GM10248 (cell line): ENCODE measurements around the gene PLVAP.

Experiments
- CTCF ChIA-PET: fragments of 300-600 bp; sonication (Branson Sonifier 250); formaldehyde crosslinking; extraction: SDS; loops from one replicate; lab custom pipeline; 2021; ENCODE audit warnings: antibody characterized with exemption; lab: Yijun Ruan, JAX
- POLR2A ChIA-PET: fragments of 350-650 bp; sonication (Branson Sonifier 250); formaldehyde crosslinking; extraction: SDS; loops from one replicate; lab custom pipeline; 2020; ENCODE audit warnings: antibody characterized with exemption; lab: Yijun Ruan, JAX
- DNase-seq: peaks from one replicate; pipeline ENCODE4 v3.0.0; 2012; ENCODE audit errors: extremely low spot score
- TF ChIP-seq, protein P1 (sequence below): IDR thresholded peaks from 2 replicates; pipeline ENCODE4 v1.5.1; 2012; ENCODE audit warnings: mild to moderate bottlenecking, low read depth; ENCODE audit errors: extremely low read depth, missing control alignments, control extremely low read depth

Gene PLVAP

DNA sequence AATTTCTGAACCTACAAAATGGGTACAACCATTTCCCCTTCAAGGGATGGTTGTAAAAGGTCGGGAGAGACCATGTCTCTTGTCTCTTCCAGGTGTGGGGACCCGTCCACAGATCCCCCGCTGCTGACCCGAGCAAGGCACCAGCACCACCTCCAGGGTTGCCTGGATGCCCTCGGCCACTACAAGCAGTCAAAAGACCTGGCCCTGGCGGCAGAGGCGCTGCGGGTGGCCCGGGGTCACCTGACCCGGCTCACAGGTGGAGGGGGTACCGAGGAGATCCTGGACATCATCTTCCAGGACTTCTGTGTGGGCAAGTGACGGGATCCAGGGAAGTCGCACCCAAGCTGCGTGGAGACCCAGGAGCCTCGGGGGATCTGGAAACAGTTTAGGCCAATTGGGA lies 35.8 kb downstream of the PLVAP start:
- POLR2A ChIA-PET: no interaction called here
- TF ChIP-seq, protein P1, sequence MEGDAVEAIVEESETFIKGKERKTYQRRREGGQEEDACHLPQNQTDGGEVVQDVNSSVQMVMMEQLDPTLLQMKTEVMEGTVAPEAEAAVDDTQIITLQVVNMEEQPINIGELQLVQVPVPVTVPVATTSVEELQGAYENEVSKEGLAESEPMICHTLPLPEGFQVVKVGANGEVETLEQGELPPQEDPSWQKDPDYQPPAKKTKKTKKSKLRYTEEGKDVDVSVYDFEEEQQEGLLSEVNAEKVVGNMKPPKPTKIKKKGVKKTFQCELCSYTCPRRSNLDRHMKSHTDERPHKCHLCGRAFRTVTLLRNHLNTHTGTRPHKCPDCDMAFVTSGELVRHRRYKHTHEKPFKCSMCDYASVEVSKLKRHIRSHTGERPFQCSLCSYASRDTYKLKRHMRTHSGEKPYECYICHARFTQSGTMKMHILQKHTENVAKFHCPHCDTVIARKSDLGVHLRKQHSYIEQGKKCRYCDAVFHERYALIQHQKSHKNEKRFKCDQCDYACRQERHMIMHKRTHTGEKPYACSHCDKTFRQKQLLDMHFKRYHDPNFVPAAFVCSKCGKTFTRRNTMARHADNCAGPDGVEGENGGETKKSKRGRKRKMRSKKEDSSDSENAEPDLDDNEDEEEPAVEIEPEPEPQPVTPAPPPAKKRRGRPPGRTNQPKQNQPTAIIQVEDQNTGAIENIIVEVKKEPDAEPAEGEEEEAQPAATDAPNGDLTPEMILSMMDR: no peak
- DNase-seq: no peak
- CTCF ChIA-PET: interaction anchor here (9.8 kb wide), 1 partner anchor 47 kb away, joined by 192 read pairs; no protein-coding TSS in a partner anchor

DNA sequence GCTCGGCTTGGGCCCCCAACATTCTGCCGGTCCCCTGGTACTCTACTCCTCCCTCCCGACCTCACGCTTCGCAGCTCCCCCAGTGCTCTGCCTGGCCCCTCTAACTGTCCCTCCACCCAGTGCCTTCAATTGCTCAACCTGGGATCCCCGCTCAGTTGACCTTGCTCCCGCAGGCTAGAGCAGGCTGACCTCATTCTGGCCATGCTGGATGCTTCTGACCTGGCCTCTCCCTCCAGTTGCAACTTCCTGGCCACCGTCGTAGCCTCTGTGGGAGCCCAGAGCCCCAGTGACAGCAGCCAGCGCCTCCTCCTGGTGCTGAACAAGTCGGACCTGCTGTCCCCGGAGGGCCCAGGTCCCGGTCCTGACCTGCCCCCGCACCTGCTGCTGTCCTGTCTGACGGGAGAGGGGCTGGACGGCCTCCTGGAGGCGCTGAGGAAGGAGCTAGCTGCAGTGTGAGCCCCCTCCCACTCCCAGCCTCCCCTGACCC lies 36.2 kb downstream of the PLVAP start:
- ChIA-PET CTCF (interaction anchor here (9.8 kb wide), 1 partner anchor 47 kb away, joined by 192 read pairs; no protein-coding TSS in a partner anchor), POLR2A (no interaction called here)
- no peak for DNase-seq
- TF ChIP-seq, protein P1: no peak

DNA sequence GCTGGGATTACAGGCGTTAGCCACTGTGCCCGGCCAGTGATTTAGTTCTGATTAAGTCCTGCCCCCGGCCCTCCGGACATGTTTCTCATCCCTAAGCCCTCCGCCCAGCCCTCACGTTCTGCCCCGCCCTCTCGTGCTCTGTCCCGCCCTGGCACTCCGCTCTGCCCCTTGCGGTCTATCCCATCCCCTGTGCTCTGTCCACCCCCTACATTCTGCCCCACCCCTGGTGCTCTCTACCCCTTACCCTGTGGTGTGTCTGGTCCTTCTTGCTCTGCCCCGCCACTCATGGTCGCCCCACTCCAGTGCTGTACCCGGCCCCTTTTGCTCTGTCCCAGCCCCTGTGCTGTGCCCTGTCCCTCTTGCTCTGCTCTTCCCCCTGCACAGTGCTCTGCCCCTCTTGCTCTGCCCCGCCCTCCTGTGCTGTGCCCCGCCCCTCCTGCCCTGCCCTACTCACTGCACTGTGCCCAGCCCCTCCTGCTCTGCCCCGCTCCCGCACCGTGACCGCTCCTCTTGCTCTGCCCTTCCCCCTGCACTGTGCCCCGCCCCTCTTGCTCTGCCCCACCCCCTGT lies 36.8 kb downstream of the PLVAP start:
- ChIA-PET POLR2A (no interaction called here), CTCF (interaction anchor here (9.8 kb wide), 1 partner anchor 48 kb away, joined by 192 read pairs; no protein-coding TSS in a partner anchor)
- TF ChIP-seq, protein P1: no peak
- no peak for DNase-seq

DNA sequence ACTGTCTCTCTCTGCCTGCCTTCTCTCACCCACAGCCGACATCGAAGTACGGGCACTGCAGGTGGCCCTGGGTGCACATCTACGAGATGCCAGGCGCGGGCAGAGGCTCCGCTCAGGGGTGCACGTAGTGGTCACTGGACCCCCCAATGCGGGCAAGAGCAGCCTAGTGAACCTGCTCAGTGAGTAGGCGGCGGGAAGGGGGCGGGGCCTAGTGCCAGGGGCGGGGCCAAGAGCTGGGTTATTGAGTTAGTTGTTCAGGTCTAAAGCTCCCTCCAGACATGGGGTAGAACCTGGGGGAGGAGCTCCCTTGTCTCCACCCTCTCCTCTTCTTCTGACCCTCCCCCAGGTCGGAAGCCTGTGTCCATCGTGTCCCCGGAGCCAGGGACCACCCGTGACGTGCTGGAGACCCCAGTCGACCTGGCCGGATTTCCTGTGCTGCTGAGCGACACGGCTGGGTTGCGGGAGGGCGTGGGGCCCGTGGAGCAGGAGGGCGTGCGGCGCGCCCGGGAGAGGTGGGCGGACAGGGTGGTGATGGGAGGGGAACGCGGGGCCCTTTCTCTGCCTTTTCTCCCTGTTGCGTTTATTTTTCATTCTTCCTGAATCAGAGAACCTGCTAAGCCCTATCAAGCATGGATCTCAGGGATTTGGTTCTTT lies 37.9 kb downstream of the PLVAP start:
- TF ChIP-seq, protein P1: no peak
- DNase-seq: no peak
- CTCF ChIA-PET: interaction anchor here (1.2 to 1.3 kb wide), 2 partner anchors 46 to 130 kb away, joined by 3 read pairs; no protein-coding TSS in a partner anchor
- POLR2A ChIA-PET: no interaction called here

DNA sequence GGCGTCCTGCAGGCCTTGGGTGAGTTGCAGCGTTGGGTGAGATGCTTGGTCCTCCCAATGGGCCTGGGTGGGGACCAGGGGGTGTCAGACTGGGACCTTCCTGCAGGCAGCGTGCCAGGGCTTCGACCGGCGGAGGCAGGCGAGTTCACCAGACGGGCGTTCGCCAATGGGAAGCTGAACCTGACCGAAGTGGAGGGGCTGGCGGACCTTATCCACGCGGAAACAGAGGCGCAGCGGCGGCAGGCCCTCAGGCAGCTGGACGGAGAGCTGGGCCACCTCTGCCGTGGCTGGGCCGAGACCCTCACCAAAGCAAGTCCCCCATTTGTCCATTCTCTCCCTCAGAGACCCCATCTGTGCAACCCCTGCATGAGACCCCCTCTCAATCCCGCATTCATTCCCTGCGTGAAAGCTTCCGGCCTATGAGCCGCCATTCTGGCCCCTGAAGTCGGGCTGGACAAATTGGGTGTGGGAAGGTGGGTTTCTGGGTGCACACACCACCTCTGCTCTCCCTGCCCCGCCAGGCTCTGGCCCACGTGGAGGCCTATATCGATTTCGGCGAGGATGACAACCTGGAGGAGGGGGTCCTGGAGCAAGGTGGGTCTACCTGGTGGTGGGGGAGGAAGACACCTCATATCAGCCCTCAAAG lies 38.6 kb downstream of the PLVAP start:
- DNase-seq: no peak
- ChIA-PET CTCF (interaction anchor here (1.2 to 1.3 kb wide), 2 partner anchors 47 to 130 kb away, joined by 3 read pairs; no protein-coding TSS in a partner anchor), POLR2A (no interaction called here)
- TF ChIP-seq, protein P1: no peak

DNA sequence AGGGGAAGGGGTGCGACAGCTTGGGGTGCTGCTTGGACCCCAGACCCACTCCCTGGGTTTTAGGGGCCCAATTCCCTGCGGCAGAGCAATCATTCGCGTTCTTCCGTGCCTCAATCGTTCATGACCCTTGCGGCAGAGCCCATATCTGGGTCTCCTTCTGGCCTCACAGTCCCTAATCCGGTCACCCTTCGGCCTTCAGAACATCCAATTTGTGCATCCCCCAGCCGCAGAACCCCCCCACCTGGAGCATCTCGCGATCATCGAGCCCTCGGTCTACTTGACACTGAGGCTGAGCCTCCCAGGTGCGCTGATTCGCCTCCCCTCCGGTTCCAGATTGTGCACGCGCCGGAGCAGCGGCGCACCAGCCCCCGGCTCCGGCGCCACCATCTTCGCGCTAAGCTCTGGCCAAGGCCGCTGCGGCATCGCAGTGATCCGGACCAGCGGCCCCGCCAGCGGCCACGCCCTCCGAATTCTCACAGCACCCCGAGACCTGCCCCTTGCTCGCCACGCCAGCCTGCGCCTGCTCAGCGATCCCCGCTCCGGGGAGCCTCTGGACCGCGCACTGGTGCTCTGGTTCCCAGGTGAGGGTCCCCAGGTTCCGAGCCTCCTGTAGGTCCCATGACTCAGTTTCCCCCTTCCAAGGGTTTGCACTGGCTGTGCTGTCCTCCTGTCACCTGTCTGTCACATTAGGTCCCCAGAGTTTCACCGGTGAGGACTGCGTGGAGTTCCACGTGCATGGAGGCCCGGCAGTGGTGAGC lies 39.3 kb downstream of the PLVAP start:
- DNase-seq: no peak
- TF ChIP-seq, protein P1: no peak
- ChIA-PET CTCF (interaction anchor here (0.6 kb wide), 1 partner anchor 48 kb away, joined by 3 read pairs; no protein-coding TSS in a partner anchor), POLR2A (no interaction called here)
